ENCODE measurements around the gene CNNM4. TPM values are rescaled to one million over a fixed set of nuclear protein-coding genes. Genes with fewer than 3 reads are reported as not detected.

The CNNM4 gene
- total RNA-seq, 1 experiment from 2014 or later, result 4.3 TPM

DNA sequence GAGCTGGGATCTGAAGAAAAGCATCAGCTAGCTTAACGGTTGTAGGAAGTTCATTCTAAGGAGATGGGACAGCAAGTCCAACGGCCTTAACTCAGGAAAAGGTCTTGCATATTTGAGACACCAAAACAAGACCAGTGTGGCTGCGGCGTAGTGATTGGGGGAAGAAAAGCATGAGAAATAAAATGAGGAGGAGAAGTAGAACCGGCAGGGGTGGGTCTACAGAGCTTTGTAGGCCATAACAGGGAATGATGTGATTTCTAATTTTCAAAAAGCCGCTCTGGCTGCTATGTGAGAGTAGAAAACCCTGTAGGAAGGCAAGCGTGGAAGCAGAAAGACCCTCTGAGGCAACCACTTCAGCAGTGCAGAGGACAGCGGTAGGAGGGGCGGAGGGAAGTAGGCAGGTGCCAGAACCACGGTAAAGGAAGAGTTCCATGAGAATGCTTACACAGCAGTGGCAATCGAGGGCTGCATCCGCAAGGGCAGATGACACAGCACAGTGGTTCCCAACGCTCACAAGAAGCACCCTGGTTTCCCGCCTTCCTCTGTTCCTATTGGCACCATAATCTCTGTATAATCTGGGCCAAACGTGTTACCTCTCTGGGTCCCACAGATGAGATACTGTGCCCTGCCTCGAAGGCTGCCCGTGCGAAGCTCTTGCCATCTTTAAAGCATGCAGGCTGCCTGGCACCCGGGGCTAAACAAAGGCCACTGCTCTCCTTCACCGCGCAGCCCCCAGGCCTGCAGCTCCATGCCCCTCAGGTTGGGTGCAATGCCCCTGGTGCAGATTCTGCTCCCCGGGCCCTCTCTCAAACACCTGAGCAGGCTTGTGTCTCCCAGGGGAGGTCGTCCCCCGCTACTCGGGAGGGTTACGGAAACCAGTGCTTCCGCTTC lies 96.3 kb downstream of the CNNM4 start:
- no peaks in the 10 kb centered on the region for H3K27me3 ChIP-seq
- H3K27ac ChIP-seq, result peak overlapping the region; percentile 9; the same call in 1 of the 2 replicates
- H3K4me3 ChIP-seq, result peak overlapping the region; percentile 72
- peaks cover 18% of the 10 kb centered on the region for H3K36me3 ChIP-seq
- H3K9me3 ChIP-seq (replicated peaks), result no peaks in the 10 kb centered on the region
- DNase-seq, result peak in 1 of 2 experiments; percentile 35
- no peaks in the 10 kb centered on the region for H3K4me1 ChIP-seq

DNA sequence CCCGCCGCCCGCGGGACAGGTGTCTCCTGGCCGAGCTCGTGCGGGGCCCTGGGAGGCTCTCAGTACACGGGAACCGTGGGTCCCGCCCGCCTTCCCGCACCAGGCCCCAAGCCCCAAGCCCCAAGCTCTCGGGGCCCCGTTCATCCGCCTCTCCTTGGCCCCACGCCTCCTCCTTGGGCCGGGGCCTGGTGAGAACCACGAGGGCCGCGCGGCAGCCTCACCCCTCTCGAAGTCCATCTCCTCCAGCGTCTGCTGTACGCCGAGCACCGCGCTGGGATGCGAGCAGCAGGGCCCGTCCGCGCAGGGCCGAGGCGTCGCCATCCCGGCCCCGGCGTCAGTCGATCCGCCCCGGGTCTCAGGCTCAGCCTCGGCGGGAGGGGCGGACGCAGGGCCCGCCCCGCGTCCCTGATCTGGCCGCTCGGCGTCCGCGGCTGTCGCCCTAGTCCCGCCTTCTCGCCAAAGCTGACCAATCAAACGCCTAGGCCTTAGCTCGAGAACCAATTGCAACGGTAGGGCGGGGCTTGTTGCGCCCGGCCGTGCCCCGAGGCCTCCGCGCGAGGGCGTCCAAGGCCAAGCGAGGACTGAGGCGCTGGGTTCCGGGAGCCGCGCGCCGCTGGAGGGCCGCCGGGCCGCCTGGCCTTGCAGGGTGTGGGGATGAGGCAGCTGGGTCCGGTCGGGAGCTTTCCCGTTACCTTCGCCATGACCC lies 97.1 kb downstream of the CNNM4 start, which contains the start of gene ANKRD39:
Gene ANKRD39, minus strand, starts transcription at position 350 of the 706 bp plus-strand sequence. Its CDS starts 29 bp downstream, at position 321.
- H3K9me3 ChIP-seq (replicated peaks), result no peaks in the 10 kb centered on the region
- no peaks in the 10 kb centered on the region for H3K27me3 ChIP-seq
- H3K4me1 ChIP-seq, result no peaks in the 10 kb centered on the region
- peak within 1 kb of the TSS; percentile 72 for H3K4me3 ChIP-seq
- peak within 1 kb of the TSS; percentile 9; the same call in 1 of the 2 replicates for H3K27ac ChIP-seq
- DNase-seq, result peak; percentile 96 to 99
- H3K36me3 ChIP-seq, result peaks cover 19% of the 10 kb centered on the region

DNA sequence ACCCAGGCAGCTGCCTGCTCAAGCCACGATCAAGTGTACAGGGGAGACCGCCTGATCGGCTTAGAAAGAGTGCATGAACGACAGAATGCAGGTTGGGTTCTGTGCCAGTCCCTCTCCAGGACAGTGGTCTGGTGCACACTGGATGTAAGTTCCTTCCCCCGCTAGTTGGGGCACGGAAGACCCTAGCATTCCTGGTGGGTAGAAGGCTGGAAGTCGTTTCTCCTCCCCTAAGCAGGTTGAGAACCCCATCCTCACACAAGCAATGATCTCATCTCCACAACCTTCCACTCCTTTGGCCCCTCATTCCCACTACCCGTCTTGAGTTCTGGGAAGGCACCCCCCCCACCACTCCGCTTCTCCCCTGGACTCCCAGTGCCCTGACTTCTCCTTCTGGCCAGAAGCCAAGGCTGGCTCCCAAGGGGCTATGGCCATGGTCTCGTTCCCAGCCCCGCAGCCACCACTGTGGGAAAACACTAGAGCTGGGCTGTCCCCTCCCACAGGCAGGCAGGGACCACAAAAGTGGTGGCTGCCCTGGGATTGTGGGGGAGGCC lies 98.5 kb downstream of the CNNM4 start:
- no peak overlapping the region for H3K27ac ChIP-seq
- H3K9me3 ChIP-seq (replicated peaks), result no peaks in the 10 kb centered on the region
- no peak overlapping the region; the same call in 1 of the 2 replicates for H3K4me3 ChIP-seq
- H3K4me1 ChIP-seq, result no peaks in the 10 kb centered on the region
- DNase-seq, result peak; percentile 32 to 45
- H3K27me3 ChIP-seq, result no peaks in the 10 kb centered on the region
- peaks cover 33% of the 10 kb centered on the region for H3K36me3 ChIP-seq

DNA sequence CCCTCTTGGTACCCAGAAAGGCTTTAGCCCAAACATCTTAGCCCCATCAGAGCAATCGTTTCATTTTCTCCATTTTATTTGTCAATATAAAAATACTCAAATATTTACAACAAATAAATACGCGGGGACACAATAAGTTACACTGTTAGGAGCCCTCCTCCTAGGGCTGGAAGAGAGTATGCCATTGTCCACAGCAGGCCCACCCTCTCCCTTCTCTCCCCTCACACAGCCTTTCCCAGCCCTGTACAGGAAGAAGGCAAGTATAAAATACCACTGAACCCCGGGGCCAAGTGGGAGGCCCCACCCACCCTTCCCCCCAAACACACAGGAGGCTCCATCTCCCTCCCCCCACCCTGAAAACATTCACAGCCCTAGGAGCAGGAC lies 99.0 kb downstream of the CNNM4 start:
- no peak for DNase-seq
- peaks cover 37% of the 10 kb centered on the region for H3K36me3 ChIP-seq
- H3K27me3 ChIP-seq, result no peaks in the 10 kb centered on the region
- no peaks in the 10 kb centered on the region for H3K9me3 ChIP-seq (replicated peaks)
- no peak overlapping the region for H3K27ac ChIP-seq
- no peaks in the 10 kb centered on the region for H3K4me1 ChIP-seq
- no peak overlapping the region for H3K4me3 ChIP-seq

DNA sequence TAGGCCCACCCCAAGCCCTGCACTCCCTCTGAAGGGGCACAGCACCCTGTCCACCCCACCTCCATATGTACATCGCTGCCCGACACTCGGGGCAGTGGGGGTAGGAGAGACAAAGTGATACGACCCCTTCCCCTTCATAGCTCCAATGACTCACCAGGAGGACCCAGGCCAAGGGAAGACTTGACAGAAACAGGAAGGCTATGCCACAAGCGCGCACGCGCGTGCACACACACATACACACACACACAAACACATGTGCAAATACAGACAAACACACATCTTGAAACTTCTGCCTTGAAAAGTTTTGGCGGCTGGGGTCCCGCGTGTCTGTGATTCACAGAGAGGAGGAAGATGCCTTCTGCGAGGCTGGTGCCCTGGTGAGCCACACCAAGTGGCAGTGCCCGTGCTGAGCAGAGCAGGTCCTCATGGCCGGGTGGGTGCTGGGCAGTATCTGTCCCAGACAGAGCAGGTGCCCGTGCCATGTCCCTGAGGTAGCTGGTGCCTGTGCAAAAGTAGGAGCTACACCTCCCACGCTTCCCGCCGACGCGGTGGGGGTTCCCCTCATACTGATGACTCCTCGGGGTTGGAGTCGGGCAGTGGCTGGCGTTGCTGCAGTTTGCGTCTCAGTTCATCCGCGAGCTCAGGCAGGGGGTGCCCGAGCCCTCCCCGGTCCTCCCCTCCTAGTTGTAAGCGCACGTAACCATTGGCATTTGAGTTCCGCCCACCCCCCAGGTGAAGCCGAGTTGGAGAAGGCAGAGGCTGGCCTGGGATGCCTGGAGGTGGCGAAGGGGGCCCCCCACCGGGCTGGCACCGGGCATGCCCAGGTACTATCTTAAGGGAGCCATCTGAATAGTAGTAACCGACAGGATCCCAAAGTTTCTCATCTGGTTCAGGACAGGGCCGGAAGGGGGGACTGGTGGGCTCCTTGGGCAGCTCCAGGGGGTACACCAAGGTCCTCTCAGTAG lies 99.6 kb downstream of the CNNM4 start:
- Histone ChIP-seq H3K27ac (no peak overlapping the region), H3K36me3 (peaks cover 43% of the 10 kb centered on the region), H3K4me3 (no peak overlapping the region), H3K27me3 (no peaks in the 10 kb centered on the region), H3K9me3 (replicated peaks) (no peaks in the 10 kb centered on the region), H3K4me1 (no peaks in the 10 kb centered on the region)
- DNase-seq, result peak in 1 of 2 experiments; percentile 1

DNA sequence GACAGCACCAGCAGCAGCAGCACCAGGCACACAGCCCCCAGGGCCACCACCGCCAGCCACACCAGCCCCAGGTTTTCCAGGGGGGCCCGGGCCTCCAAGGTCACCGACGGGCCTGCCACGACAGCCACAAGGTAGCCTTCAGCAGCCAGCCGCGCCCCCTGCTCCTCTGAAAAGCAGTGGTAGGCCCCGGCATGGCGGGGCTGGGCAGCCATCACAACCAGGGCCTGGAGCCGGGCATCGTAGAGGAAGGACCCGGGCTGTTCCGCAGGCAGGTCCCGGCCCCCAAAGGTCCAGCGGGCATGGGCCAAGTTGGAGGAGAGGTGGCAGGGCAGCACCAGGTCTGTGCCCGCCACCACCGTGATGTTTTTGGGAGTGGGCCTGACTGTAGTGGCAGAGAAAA lies 100.4 kb downstream of the CNNM4 start:
- no peaks in the 10 kb centered on the region for H3K27me3 ChIP-seq
- H3K27ac ChIP-seq, result no peak overlapping the region
- DNase-seq, result peak in 1 of 2 experiments; percentile 1
- peaks cover 50% of the 10 kb centered on the region for H3K36me3 ChIP-seq
- H3K9me3 ChIP-seq (replicated peaks), result no peaks in the 10 kb centered on the region
- H3K4me3 ChIP-seq, result no peak overlapping the region
- H3K4me1 ChIP-seq, result no peaks in the 10 kb centered on the region

Other genes with a start within 250 kb of the CNNM4 start
- gene ARID5A, start 224.2 kb upstream of the CNNM4 start, total RNA-seq (2014; rRNA removed; shearing (Covaris generic)), result 12.4 and 14.2 TPM in 2 replicates
- gene KANSL3, start 122.6 kb upstream of the CNNM4 start, total RNA-seq (2014; rRNA removed; shearing (Covaris generic)), result 46.1 and 50.9 TPM in 2 replicates
- 0.04 TPM in 1 of 2 replicates, not detected in the other for gene FER1L5, start 118.1 kb upstream of the CNNM4 start, total RNA-seq (2014; rRNA removed; shearing (Covaris generic))
- 29.5 and 31.9 TPM in 2 replicates for gene LMAN2L, start 20.8 kb upstream of the CNNM4 start, total RNA-seq (2014; rRNA removed; shearing (Covaris generic))
- 9.1 and 9.3 TPM in 2 replicates for gene CNNM3, start 55.4 kb downstream of the CNNM4 start, total RNA-seq (2014; rRNA removed; shearing (Covaris generic))
- gene ANKRD23, start 83.1 kb downstream of the CNNM4 start, total RNA-seq (2014; rRNA removed; shearing (Covaris generic)), result 0.58 and 1.1 TPM in 2 replicates
- gene ANKRD39, start 97.1 kb downstream of the CNNM4 start, total RNA-seq (2014; rRNA removed; shearing (Covaris generic)), result 7.7 and 7.8 TPM in 2 replicates
- 41.3 and 49.4 TPM in 2 replicates for gene SEMA4C, start 109.2 kb downstream of the CNNM4 start, total RNA-seq (2014; rRNA removed; shearing (Covaris generic))
- 1.4 and 2.0 TPM in 2 replicates for gene FAM178B, start 225.7 kb downstream of the CNNM4 start, total RNA-seq (2014; rRNA removed; shearing (Covaris generic))

Measured in SJCRH30 (cell line).